Measurements from ENCODE around the gene RYR2.
"Not testable (repeated sequence)": the region's sequence is repeated elsewhere in the genome, so short reads cannot be mapped to it uniquely, and the experiment has no call there.

Gene RYR2

GRCh38 chr1:237091691-237092090, 49.7 kb downstream of the RYR2 start:
- DNase-seq: no peak

GRCh38 chr1:237093691-237094090, 51.7 kb downstream of the RYR2 start:
- no peak for DNase-seq

- no peak for DNase-seq
Measured at GRCh38 chr1:237098541-237098940, 56.6 kb downstream of the RYR2 start.

GRCh38 chr1:237103021-237103420, 61.0 kb downstream of the RYR2 start:
- DNase-seq: no peak

GRCh38 chr1:237104096-237104495, 62.1 kb downstream of the RYR2 start:
- no peak for DNase-seq

- DNase-seq: no peak
Measured at GRCh38 chr1:237105826-237106225, 63.8 kb downstream of the RYR2 start.

GRCh38 chr1:237108297-237109040, 66.5 kb downstream of the RYR2 start:
- no peak for DNase-seq

- DNase-seq: no peak
Measured at GRCh38 chr1:237111807-237112206, 69.8 kb downstream of the RYR2 start.

GRCh38 chr1:237112663-237113062, 70.7 kb downstream of the RYR2 start:
- no peak for DNase-seq

GRCh38 chr1:237115035-237115434, 73.1 kb downstream of the RYR2 start:
- no peak for DNase-seq

GRCh38 chr1:237119091-237119490, 77.1 kb downstream of the RYR2 start:
- no peak for DNase-seq

- DNase-seq: no peak
Measured at GRCh38 chr1:237120683-237121082, 78.7 kb downstream of the RYR2 start.

GRCh38 chr1:237124856-237125462, 83.0 kb downstream of the RYR2 start:
- no peak for DNase-seq

- DNase-seq: no peak
Measured at GRCh38 chr1:237126180-237126579, 84.2 kb downstream of the RYR2 start.

GRCh38 chr1:237127301-237127700, 85.3 kb downstream of the RYR2 start:
- not testable (repeated sequence) for DNase-seq

GRCh38 chr1:237133921-237134320, 91.9 kb downstream of the RYR2 start:
- no peak for DNase-seq

- DNase-seq: no peak
Measured at GRCh38 chr1:237134929-237135328, 92.9 kb downstream of the RYR2 start.

- no peak for DNase-seq
Measured at GRCh38 chr1:237138551-237138950, 96.6 kb downstream of the RYR2 start.

- DNase-seq: no peak
Measured at GRCh38 chr1:237139732-237140131, 97.7 kb downstream of the RYR2 start.

- DNase-seq: no peak
Measured at GRCh38 chr1:237140986-237141385, 99.0 kb downstream of the RYR2 start.

- no peak for DNase-seq
Measured at GRCh38 chr1:237141502-237141901, 99.5 kb downstream of the RYR2 start.

GRCh38 chr1:237145379-237146135, 103.6 kb downstream of the RYR2 start:
- no peak for DNase-seq

GRCh38 chr1:237146241-237146640, 104.3 kb downstream of the RYR2 start:
- no peak for DNase-seq

GRCh38 chr1:237149857-237150256, 107.9 kb downstream of the RYR2 start:
- DNase-seq: no peak
